Measurements from ENCODE around the gene UBAC1.

DNA sequence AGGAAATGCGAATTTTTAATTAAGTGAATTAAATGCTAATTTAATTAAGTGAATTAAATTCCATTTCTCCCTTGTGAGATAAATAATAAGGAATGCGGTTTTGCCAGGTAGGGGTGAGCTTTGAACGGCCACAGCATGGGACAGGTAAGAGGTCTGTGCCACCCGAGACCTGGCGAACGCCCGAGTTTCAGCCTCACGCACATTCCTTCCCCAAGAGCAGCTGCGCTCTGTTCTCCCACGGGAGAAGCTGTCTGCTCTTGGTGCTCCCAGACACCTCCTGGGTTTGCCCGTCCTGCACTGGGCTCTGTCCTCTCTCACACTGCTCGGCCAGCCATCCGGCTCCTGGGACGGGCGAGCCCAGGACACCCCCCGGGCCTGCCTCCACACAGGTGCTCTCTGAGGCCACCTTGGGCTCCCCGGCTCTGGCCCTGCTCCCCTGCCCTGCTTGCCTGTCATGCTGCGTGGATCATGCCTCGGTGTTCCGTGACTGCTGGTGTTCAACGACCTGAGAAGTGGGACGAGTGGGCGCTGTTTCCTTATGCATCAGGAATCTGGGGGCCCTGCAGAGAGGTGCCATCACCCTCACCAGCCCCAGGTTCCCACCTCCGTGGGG is 40.1 kb downstream of the UBAC1 start:
- TF ChIP-seq POLR2A (IDR thresholded peaks at IDR 0.05) (no peak), CTCF (IDR thresholded peaks at IDR 0.05 in 4 of 5, conservative IDR thresholded peaks at IDR 0.05 in 1 of 5) (no peak)

Data from gastrocnemius medialis (tissue), 4 donors.